H1 (cell line): Measurements from ENCODE around the gene PAX8. TPM values are rescaled to one million over a fixed set of nuclear protein-coding genes. Genes with fewer than 3 reads are reported as not detected.

Source experiments
- CTCF ChIA-PET: fragments of 300-600 bp; sonication (Branson Sonifier 250); formaldehyde crosslinking; loops from one replicate; lab custom pipeline; 2021; ENCODE audit not compliant: partially characterized antibody; lab: Charles Lee
- POLR2A ChIA-PET: fragments of 300-600 bp; sonication (Branson Sonifier 250); formaldehyde crosslinking; loops from one replicate; lab custom pipeline; 2021; ENCODE audit warnings: inconsistent platforms; ENCODE audit not compliant: partially characterized antibody; lab: Charles Lee
- DNase-seq, 2 experiments: peaks; one replicate each; pipeline versions ENCODE4 v3.0.0 to v3.0.0-alpha.2; 2010 to 2022; ENCODE audit warnings: low spot score in 2 of 2, low read depth in 1 of 2, mixed read lengths in 1 of 2
- FAIRE-seq: peaks from 2 replicates; lab custom pipeline; 2011; peaks lifted over from hg19 to GRCh38; lab: Jason Lieb, UNC
- H2AFZ ChIP-seq: 2 replicates; pipeline ENCODE4 v1.8.1; 2012; ENCODE audit warnings: low read length, inconsistent platforms
- H2AK5ac ChIP-seq: 2 replicates; pipeline ENCODE4 v1.6.1; 2013; ENCODE audit warnings: low read depth, low read length
- H2BK120ac ChIP-seq: replicated peaks from 2 replicates; pipeline ENCODE3; 2013; ENCODE audit warnings: low read depth, low read length, inconsistent platforms
- H2BK12ac ChIP-seq: 2 replicates; pipeline ENCODE4 v1.6.1; 2013; ENCODE audit warnings: low read depth, low read length
- H2BK15ac ChIP-seq: 2 replicates; pipeline ENCODE4 v1.6.1; 2013; ENCODE audit warnings: low read length
- H2BK20ac ChIP-seq: 2 replicates; pipeline ENCODE4 v1.6.1; 2013; ENCODE audit warnings: low read length
- H2BK5ac ChIP-seq: 2 replicates; pipeline ENCODE4 v1.6.1; 2013; ENCODE audit warnings: low read depth, low read length
- H3K14ac ChIP-seq: 2 replicates; pipeline ENCODE4 v1.6.1; 2013; ENCODE audit warnings: inconsistent platforms; ENCODE audit not compliant: insufficient read length
- H3K18ac ChIP-seq: 2 replicates; pipeline ENCODE4 v1.6.1; 2013; ENCODE audit warnings: low read length; ENCODE audit errors: extremely low read depth
- H3K23ac ChIP-seq: 2 replicates; pipeline ENCODE4 v1.6.1; 2013; ENCODE audit warnings: inconsistent platforms; ENCODE audit not compliant: insufficient read length
- H3K23me2 ChIP-seq: 2 replicates; pipeline ENCODE4 v1.6.1; 2013; ENCODE audit warnings: low read depth, low read length
- H3K27ac ChIP-seq: 2 replicates; pipeline ENCODE4 v1.6.1; 2011; ENCODE audit warnings: low read depth, low read length, inconsistent platforms
- H3K27me3 ChIP-seq, 4 experiments: replicated peaks in 1 of 4; 1 replicate in 1 of 4; 2 replicates in 3 of 4; pipeline versions ENCODE4 v1.6.1 to v1.8.1; 2011 to 2013; ENCODE audit warnings: low read length in 3 of 4, mild to moderate bottlenecking in 3 of 4, inconsistent platforms in 2 of 4, mixed read lengths in 2 of 4, moderate library complexity in 1 of 4; ENCODE audit not compliant: control insufficient read depth in 3 of 4, insufficient read depth in 3 of 4; ENCODE audit errors: extremely low read depth in 1 of 4
- H3K36me3 ChIP-seq, 4 experiments: 2 replicates each; pipeline versions ENCODE4 v1.6.1 to v1.8.1; 2011 to 2013; ENCODE audit warnings: mild to moderate bottlenecking in 4 of 4, low read length in 3 of 4, moderate library complexity in 2 of 4, control low read depth in 1 of 4, inconsistent platforms in 1 of 4; ENCODE audit not compliant: insufficient read depth in 4 of 4, control insufficient read depth in 2 of 4
- H3K4ac ChIP-seq: replicated peaks from 2 replicates; pipeline ENCODE3; 2013; ENCODE audit warnings: low read length, low read depth, mixed read lengths, inconsistent platforms; ENCODE audit not compliant: insufficient read length
- H3K4me1 ChIP-seq, 4 experiments: replicated peaks in 1 of 4; 1 replicate in 1 of 4; 2 replicates in 3 of 4; pipeline versions ENCODE4 v1.6.1 to v1.8.1; 2011 to 2013; ENCODE audit warnings: low read length in 3 of 4, inconsistent platforms in 2 of 4, mixed read lengths in 1 of 4; ENCODE audit not compliant: insufficient read depth in 4 of 4, control insufficient read depth in 3 of 4
- H3K4me2 ChIP-seq, 2 experiments: 2 replicates each; pipeline versions ENCODE4 v1.6.1 to v1.8.1; 2011 to 2013; ENCODE audit warnings: low read depth in 2 of 2, low read length in 2 of 2, control low read depth in 1 of 2, inconsistent platforms in 1 of 2, mild to moderate bottlenecking in 1 of 2; ENCODE audit not compliant: insufficient read depth in 1 of 2
- H3K4me3 ChIP-seq, 4 experiments: fragments of 200-600, 300-600 bp in 1 of 4; sonication (generic), shearing (Covaris generic), sonication (Bioruptor Twin) in 1 of 4; 2 replicates each; pipeline versions ENCODE4 v1.5.1 to v1.8.1; 2011 to 2016; ENCODE audit warnings: low read length in 4 of 4, low read depth in 3 of 4, control low read depth in 2 of 4, inconsistent platforms in 2 of 4, mild to moderate bottlenecking in 2 of 4, mixed read lengths in 1 of 4, moderate library complexity in 1 of 4; ENCODE audit not compliant: insufficient read depth in 2 of 4; ENCODE audit errors: extremely low read depth in 1 of 4
- H3K56ac ChIP-seq: replicated peaks from 2 replicates; pipeline ENCODE3; 2013; ENCODE audit warnings: low read depth, mild to moderate bottlenecking, mixed read lengths, low read length, inconsistent platforms; ENCODE audit not compliant: insufficient read length
- H3K79me1 ChIP-seq: 2 replicates; pipeline ENCODE4 v1.6.1; 2013; ENCODE audit warnings: low read depth, low read length, control low read depth
- H3K79me2 ChIP-seq, 2 experiments: 2 replicates each; pipeline versions ENCODE4 v1.6.1 to v1.8.1; 2012 to 2013; ENCODE audit warnings: low read length in 2 of 2, mild to moderate bottlenecking in 2 of 2, inconsistent platforms in 1 of 2; ENCODE audit not compliant: insufficient read depth in 2 of 2, control insufficient read depth in 1 of 2
- H3K9ac ChIP-seq, 4 experiments: replicated peaks in 1 of 4; 1 replicate in 1 of 4; 2 replicates in 3 of 4; pipeline versions ENCODE4 v1.6.1 to v1.8.1; 2011 to 2013; ENCODE audit warnings: low read depth in 3 of 4, low read length in 3 of 4, control low read depth in 2 of 4, mild to moderate bottlenecking in 2 of 4, moderate library complexity in 2 of 4, inconsistent platforms in 1 of 4; ENCODE audit errors: extremely low read depth in 1 of 4
- H3K9me3 ChIP-seq, 2 experiments: 2 replicates each; pipeline versions ENCODE4 v1.6.1 to v1.8.1; 2012 to 2013; ENCODE audit warnings: mild to moderate bottlenecking in 2 of 2, moderate library complexity in 2 of 2, control low read depth in 1 of 2, inconsistent platforms in 1 of 2, low read depth in 1 of 2, low read length in 1 of 2, mixed read lengths in 1 of 2; ENCODE audit not compliant: insufficient read depth in 2 of 2
- H4K20me1 ChIP-seq, 2 experiments: replicated peaks in 1 of 2; 2 replicates each; pipeline versions ENCODE3 to v1.8.1; 2011 to 2013; ENCODE audit warnings: inconsistent platforms in 2 of 2, low read length in 2 of 2, mild to moderate bottlenecking in 1 of 2; ENCODE audit not compliant: insufficient read depth in 2 of 2, control insufficient read depth in 1 of 2
- H4K5ac ChIP-seq: 2 replicates; pipeline ENCODE4 v1.6.1; 2013; ENCODE audit warnings: low read length, low read depth, mixed read lengths, inconsistent platforms; ENCODE audit not compliant: insufficient read length
- H4K8ac ChIP-seq: 2 replicates; pipeline ENCODE4 v1.8.0; 2013; ENCODE audit warnings: mild to moderate bottlenecking, moderate library complexity, low read length, inconsistent platforms; ENCODE audit not compliant: insufficient read depth; ENCODE audit errors: extremely low read depth
- H4K91ac ChIP-seq: replicated peaks from 2 replicates; pipeline ENCODE3; 2013; ENCODE audit warnings: low read length, mixed read lengths, inconsistent platforms; ENCODE audit not compliant: insufficient read length
- CREB1 ChIP-seq: IDR thresholded peaks from 2 replicates; pipeline ENCODE4 v1.6.1; 2012; ENCODE audit warnings: inconsistent platforms
- JUN ChIP-seq: IDR thresholded peaks from 2 replicates; pipeline ENCODE4 v1.6.1; 2011; ENCODE audit warnings: low read depth, mild to moderate bottlenecking, improper control_type of control experiment, low read length
- JUND ChIP-seq: IDR thresholded peaks from 2 replicates; pipeline ENCODE4 v1.6.1; 2011; ENCODE audit warnings: mild to moderate bottlenecking, improper control_type of control experiment, low read length
- KDM4A ChIP-seq: IDR thresholded peaks from one replicate; pipeline ENCODE4 v1.7.1; 2012; ENCODE audit warnings: low read depth, mild to moderate bottlenecking, moderate library complexity, low read length, inconsistent platforms; ENCODE audit not compliant: severe bottlenecking
- POLR2AphosphoS5 ChIP-seq: IDR thresholded peaks from 2 replicates; pipeline ENCODE4 v1.6.1; 2011; ENCODE audit warnings: low read depth, low read length
- POU5F1 ChIP-seq: IDR thresholded peaks from 2 replicates; pipeline ENCODE4 v1.6.1; 2011; ENCODE audit warnings: low read depth, mild to moderate bottlenecking, low read length, moderate library complexity
- RAD21 ChIP-seq, 2 experiments: IDR thresholded peaks in 1 of 2; conservative IDR thresholded peaks in 1 of 2; 2 replicates each; pipeline ENCODE4 v1.6.1; 2011; ENCODE audit warnings: low read depth in 2 of 2, low read length in 2 of 2, improper control_type of control experiment in 1 of 2, inconsistent platforms in 1 of 2, mild to moderate bottlenecking in 1 of 2, moderate library complexity in 1 of 2
- RNF2 ChIP-seq: fragments of 200-900, 300-1000 bp; sonication (generic); IDR thresholded peaks from 2 replicates; pipeline ENCODE4 v1.7.1; 2016; ENCODE audit warnings: borderline replicate concordance, low read depth, mild to moderate bottlenecking, antibody characterized with exemption, low read length; ENCODE audit not compliant: poor library complexity, severe bottlenecking; ENCODE audit errors: missing control alignments
- SAP30 ChIP-seq: fragments of 300-600 bp; sonication (generic); IDR thresholded peaks from 2 replicates; pipeline ENCODE4 v1.7.1; 2012; ENCODE audit warnings: low read length, moderate library complexity, mild to moderate bottlenecking, inconsistent platforms; ENCODE audit not compliant: insufficient read depth, insufficient replicate concordance
- SP4 ChIP-seq: IDR thresholded peaks from 2 replicates; pipeline ENCODE4 v1.6.1; 2012; ENCODE audit warnings: low read length, inconsistent platforms
- TBP ChIP-seq: IDR thresholded peaks from 2 replicates; pipeline ENCODE4 v1.6.1; 2011; ENCODE audit warnings: low read depth, low read length, improper control_type of control experiment
- USF2 ChIP-seq: IDR thresholded peaks from 2 replicates; pipeline ENCODE4 v1.6.1; 2011; ENCODE audit warnings: low read length, improper control_type of control experiment
- YY1 ChIP-seq: IDR thresholded peaks from 2 replicates; pipeline ENCODE4 v1.6.1; 2011; ENCODE audit warnings: low read depth, mild to moderate bottlenecking, low read length
- WGBS, 2 experiments: shearing (Covaris generic) in 1 of 2; methylation state at CpG; one replicate each; pipeline versions ENCODE4 v1.1.6 to v1.1.7; 2013 to 2015; ENCODE audit warnings: low lambda C conversion rate in 2 of 2, mixed read lengths in 2 of 2, inconsistent platforms in 1 of 2, low coverage in 1 of 2, missing lambda C conversion rate in 1 of 2; ENCODE audit not compliant: insufficient replicate concordance in 2 of 2, insufficient coverage in 1 of 2, insufficient read length in 1 of 2; ENCODE audit errors: extremely low coverage in 1 of 2, missing lambda C conversion rate in 1 of 2; 5-methylcytosine and 5-hydroxymethylcytosine counted together
- polyA plus RNA-seq, 7 experiments: library from polyadenylated mRNA; depleted of rRNA in 3 of 7; stranded (reverse) in 5 of 7; unstranded in 2 of 7; fragments of >200 nt in 5 of 7; fragments of 200-250 nt in 2 of 7; gene quantifications; 1 replicate in 5 of 7; 2 replicates in 1 of 7; 4 replicates in 1 of 7; pipeline versions ENCODE4 v1.2.1 to v1.2.3, GENCODE V29; 2011 to 2013; ENCODE audit warnings: missing spikeins in 2 of 7, mixed read lengths in 2 of 7
- total RNA-seq: library from RNA; stranded (reverse); fragmentation: NEBNext Ultra II Directional; extraction: Animal tissue kit (Norgen Biotek cat#: 25700); gene quantifications from 2 replicates; pipeline ENCODE4 v1.2.1, GENCODE V29; 2021

PAX8 gene
- total and polyA plus RNA-seq, 2 of the 8 experiments (the other 6 are each of a cell fraction or from before 2014, with no cell fraction given): 0.02 TPM; not detected in 1

GRCh38 chr2:113260991-113261390, 17.7 kb downstream of the PAX8 start:
- FAIRE-seq (no peak), DNase-seq (no peak)
- Histone ChIP-seq H4K8ac (no peak overlapping the region), H3K79me1 (no peaks in the 10 kb centered on the region), H2AFZ (no peak overlapping the region), H3K27ac (no peak overlapping the region), H4K91ac (no peak overlapping the region), H3K4me1 (no peaks in the 10 kb centered on the region; a peak in 1 of 7 replicates), H2BK5ac (no peak overlapping the region), H4K20me1 (peaks cover 0 to 1% of the 10 kb centered on the region in 2 experiments), H3K9me3 (no peaks in the 10 kb centered on the region), H3K4ac (no peak overlapping the region), H3K14ac (no peak overlapping the region), H3K4me2 (no peak overlapping the region), H3K79me2 (no peaks in the 10 kb centered on the region), H2BK15ac (no peak overlapping the region), H2AK5ac (no peak overlapping the region), H3K18ac (no peak overlapping the region), H3K23ac (no peak overlapping the region), H3K36me3 (no peaks in the 10 kb centered on the region), H4K5ac (no peak overlapping the region), H3K27me3 (peaks cover 0 to 9% (median 5%) of the 10 kb centered on the region in 4 experiments; a peak in 4 of 7 replicates), H3K9ac (no peak overlapping the region), H3K56ac (no peak overlapping the region), H3K4me3 (no peak overlapping the region), H2BK120ac (no peak overlapping the region), H2BK12ac (no peak overlapping the region), H2BK20ac (no peak overlapping the region), H3K23me2 (peaks cover 2% of the 10 kb centered on the region; the same call in 1 of the 2 replicates)
- ChIA-PET POLR2A (no interaction called here), CTCF (interaction anchor here (0.6 to 3.8 kb wide), 5 partner anchors 10 to 127 kb away, joined by 3 to 24 read pairs (median 4); no protein-coding TSS in a partner anchor)
- WGBS, 2 experiments: 88% methylated on average over 6 of the region's 6 CpGs; no CpG with 5 or more reads in 1 of the 2 experiments
- TF ChIP-seq RAD21 (IDR thresholded peaks at IDR 0.05 in 1 of 2, conservative IDR thresholded peaks at IDR 0.05 in 1 of 2; ENCODE audit: low read depth in 2 of 2, low read length in 2 of 2) (no peak), JUND (no peak), KDM4A (no peak), CREB1 (no peak), JUN (no peak), TBP (no peak), USF2 (no peak), SP4 (no peak), RNF2 (no peak), SAP30 (no peak), YY1 (no peak), POLR2AphosphoS5 (no peak), POU5F1 (no peak)
